Renal pelvis (tissue), 4 donors: Measurements from ENCODE around the gene NLRP12. TPM values are rescaled to one million over a fixed set of nuclear protein-coding genes. Genes with fewer than 3 reads are reported as not detected.
"Not testable (repeated sequence)": the region's sequence is repeated elsewhere in the genome, so short reads cannot be mapped to it uniquely, and the experiment has no call there.

Source experiments
- DNase-seq: peaks from one replicate; pipeline ENCODE4 v3.0.0-alpha.2; 2013
- polyA plus RNA-seq, 3 donors: library from polyadenylated mRNA; unstranded; fragments of 120-200 nt; gene quantifications; one replicate each; pipeline ENCODE4 v1.2.1, GENCODE V29; 2013; ENCODE audit not compliant: insufficient read length in 3 of 3

Gene NLRP12
- polyA plus RNA-seq, 3 donors = 0.09 to 0.38 (median 0.24) TPM

DNA sequence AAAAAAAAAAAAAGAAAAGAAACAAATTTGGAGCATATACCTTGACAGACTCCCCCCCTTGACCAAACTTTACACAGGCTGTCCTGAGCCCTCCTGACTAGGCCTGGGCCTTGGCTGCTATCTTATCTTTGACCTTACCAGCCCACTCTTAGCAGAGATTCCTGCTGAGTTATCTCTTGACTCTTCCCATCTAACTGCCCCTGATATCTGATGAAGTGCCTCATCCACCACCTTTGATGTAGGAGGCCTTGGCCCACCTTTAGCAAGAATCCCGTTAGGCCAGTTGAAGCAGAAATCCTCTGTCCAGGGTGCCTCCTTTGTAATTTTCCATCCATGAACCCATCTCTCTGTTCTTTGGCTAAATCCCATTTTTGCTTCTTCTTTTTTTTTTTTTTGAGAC lies 43.6 kb downstream of the NLRP12 start:
- no peak for DNase-seq

DNA sequence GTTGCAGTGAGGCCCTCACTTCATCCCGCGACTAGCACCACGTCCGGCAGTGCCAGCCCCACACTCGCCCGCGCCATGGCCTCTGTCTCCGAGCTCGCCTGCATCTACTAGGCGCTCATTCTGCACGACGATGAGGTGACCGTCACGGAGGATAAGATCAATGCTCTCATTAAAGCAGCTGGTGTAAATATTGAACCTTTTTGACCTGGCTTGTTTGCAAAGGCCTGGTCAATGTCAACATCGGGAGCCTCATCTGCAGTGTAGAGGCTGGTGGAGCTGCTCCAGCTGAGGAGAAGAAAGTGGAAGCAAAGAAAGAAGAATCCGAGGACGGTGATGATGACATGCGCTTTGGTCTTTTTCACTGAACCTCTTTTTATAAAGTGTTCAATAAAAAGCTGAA lies 48.6 kb downstream of the NLRP12 start:
- no peak for DNase-seq

DNA sequence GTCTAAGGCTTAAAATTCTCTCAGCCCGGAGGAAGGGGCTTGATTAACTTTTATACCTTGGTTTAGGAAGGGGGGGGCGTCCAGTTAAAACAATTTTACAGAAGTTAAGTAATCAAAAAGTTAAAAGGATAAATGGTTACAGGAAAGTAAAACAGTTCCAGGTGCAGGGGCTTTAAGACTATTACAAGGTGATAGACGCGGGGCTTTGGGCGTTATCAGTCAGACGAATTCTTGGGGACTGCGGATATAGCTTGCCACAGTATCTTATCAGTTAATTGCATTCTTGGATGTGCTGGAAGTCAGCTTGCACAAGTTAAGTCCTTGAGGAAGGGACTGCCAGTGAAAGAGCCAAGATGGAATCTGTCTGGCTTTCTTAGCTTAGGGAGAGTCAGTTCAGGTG lies 49.6 kb downstream of the NLRP12 start:
- not testable (repeated sequence) for DNase-seq

DNA sequence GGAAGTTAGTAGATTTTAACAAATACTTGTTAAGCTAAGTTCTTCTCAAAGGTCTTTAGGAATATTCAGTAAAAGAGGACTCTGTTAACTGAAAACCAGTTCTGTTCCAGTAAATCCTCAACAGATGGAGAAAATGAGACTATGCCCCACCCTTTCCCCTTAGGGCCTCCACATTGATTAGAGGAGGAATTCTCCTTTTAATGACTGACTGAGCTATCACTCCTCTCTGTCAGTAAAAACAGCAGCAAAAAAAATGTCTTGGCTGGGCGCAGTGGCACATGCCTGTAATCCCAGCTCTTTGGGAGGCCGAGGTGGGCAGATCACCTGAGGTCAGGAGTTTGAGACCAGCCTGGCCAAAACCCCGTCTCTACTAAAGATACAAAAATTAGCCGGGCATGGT lies 50.1 kb downstream of the NLRP12 start:
- DNase-seq = no peak

DNA sequence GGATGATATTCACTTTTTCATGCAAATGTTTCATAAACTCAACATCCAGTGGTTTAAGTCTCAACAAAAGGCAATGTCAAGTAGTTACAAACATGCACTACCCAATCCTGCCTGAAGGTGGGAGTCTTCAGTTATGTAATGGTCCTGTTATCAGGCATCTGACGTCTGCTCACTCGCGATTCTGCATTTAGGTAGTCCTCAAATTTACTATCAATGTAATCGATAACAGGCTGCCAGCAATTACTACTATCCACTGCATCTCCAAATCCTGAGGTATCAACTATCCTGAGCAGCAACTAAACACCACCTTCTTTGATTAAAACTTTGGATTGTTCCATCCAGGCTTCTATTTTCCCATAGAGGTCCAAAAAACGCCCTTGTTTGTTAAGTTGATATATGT lies 51.2 kb downstream of the NLRP12 start:
- DNase-seq = peak; percentile 41

DNA sequence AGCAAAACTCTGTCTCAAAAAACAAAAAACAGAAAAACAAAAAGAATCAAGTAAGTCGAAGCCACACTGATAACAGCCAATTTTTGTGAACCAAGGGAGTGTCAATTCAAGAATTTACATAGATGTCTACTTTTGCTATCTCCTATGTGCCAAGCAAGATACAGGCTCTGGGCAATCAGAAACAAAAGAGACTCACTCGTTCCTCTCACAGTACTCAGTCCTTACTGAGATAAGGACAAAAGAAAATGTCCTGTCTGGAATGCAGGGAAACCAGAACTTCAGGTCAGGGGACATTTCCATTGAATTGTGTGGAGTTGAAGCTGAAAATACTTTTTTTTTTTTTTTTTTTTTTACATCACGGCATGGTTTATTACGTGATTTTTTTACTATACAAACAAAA lies 53.0 kb downstream of the NLRP12 start:
- DNase-seq = no peak

DNA sequence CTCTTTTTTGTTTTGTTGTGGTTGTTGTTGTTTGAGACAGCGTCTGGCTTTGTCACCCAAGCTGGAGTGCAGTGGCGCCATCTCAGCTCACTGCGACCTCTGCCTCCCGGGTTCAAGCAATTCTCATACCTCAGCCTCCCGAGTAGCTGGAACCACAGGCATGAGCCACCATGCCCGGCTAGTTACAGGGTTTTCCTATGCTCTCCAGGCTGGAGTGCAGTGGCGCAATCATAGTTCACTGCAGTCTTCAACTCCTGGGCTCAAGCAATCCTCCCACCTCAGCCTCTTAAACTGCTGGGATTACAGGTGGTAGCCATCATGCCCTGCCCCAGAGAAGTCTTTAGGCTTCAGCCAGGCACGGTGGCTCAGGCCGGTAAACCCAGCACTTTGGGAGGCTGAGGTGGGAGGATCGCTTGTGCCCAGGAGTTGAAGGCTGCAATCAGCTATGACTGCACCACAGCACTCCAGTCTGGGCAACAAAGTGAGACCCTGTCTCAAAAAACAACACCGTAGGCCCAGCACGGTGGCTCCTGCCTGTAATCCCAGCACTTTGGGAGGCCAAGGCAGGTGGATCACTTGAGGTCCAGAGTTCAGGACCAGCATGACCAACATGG lies 54.3 kb downstream of the NLRP12 start:
- DNase-seq = not testable (repeated sequence)

DNA sequence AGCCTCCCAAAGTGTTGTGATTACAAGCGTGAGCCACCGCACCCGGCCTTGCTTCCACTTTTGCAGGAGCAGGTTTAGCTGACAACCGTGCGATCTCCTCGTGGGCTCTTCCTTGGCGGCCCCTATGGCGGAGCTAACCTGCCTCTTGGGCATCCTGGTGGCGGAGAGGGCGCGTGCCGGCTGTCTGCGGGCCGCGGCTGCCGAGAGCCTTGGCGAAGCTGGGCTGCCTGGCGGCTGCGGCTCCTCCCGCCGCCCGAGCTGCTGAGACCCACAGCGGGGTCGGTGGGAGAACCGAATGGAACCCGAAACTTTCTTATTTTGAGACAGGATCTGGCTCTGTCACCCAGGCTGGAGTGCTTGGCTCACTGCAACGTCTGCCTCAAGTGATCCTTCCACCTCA lies 55.7 kb downstream of the NLRP12 start:
- no peak for DNase-seq

DNA sequence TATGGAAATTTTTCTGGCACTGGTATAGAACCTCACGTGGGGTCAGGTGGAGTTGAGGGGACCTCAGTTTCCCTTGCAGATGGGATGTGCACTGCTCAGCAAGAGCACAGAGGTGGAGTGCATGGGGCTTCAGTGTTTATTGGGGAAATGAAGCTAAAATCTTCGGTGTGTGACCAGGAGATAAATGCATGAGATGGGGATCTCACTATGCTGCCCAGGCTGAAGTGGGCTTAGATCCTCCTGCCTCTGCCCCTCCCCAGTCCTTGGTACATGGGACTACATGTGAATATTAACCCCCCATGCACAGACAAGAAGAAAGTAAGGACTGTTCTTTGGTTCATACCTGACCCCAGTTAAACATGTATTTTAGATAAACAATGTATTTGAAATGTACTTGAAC lies 65.1 kb downstream of the NLRP12 start:
- not testable (repeated sequence) for DNase-seq

Other genes with a start within 250 kb of the NLRP12 start
- gene DPRX, start 192.3 kb downstream of the NLRP12 start, polyA plus RNA-seq = not detected
- gene MYADM, start 43.6 kb upstream of the NLRP12 start, polyA plus RNA-seq = 10 to 100 TPM; 62.7 to 79.8 (median 79.1) TPM
- gene PRKCG, start 57.9 kb upstream of the NLRP12 start, polyA plus RNA-seq = under 1 TPM; 0.40 to 0.75 (median 0.67) TPM
- gene CACNG7, start 85.0 kb upstream of the NLRP12 start, polyA plus RNA-seq = under 1 TPM; 0.36 to 0.70 (median 0.50) TPM
- under 1 TPM; 0.19 to 0.49 (median 0.35) TPM for gene CACNG8, start 138.6 kb upstream of the NLRP12 start, polyA plus RNA-seq
- under 1 TPM; 0.65 to 0.88 (median 0.73) TPM for gene CACNG6, start 167.3 kb upstream of the NLRP12 start, polyA plus RNA-seq
- under 1 TPM in 1 of 3 donors, not detected in 2; 0.38 TPM for gene VSTM1, start 239.6 kb upstream of the NLRP12 start, polyA plus RNA-seq